KMS-11 (cell line): ENCODE results near the gene SMARCAL1.

Source experiments
- H2AFZ ChIP-seq: fragments of 200-600 bp; sonication (generic); 2 replicates; pipeline ENCODE4 v1.6.1; 2016; ENCODE audit warnings: antibody characterized with exemption, mixed run types, low read depth
- H3K27ac ChIP-seq: fragments of 200-600 bp; sonication (generic); 2 replicates; pipeline ENCODE4 v1.6.1; 2016; ENCODE audit warnings: mild to moderate bottlenecking, mixed run types
- H3K27me3 ChIP-seq: fragments of 200-600 bp; sonication (generic); 2 replicates; pipeline ENCODE4 v1.6.1; 2017; ENCODE audit warnings: mild to moderate bottlenecking, low read depth, mixed run types, moderate library complexity; ENCODE audit not compliant: insufficient read depth
- H3K36me3 ChIP-seq: fragments of 200-600 bp; sonication (generic); 2 replicates; pipeline ENCODE4 v1.6.1; 2017; ENCODE audit warnings: mild to moderate bottlenecking, mixed run types; ENCODE audit not compliant: insufficient read depth
- H3K4me1 ChIP-seq: fragments of 200-600 bp; sonication (generic); 2 replicates; pipeline ENCODE4 v1.6.1; 2016; ENCODE audit warnings: mild to moderate bottlenecking, low read depth, mixed run types; ENCODE audit not compliant: poor library complexity, severe bottlenecking
- H3K4me2 ChIP-seq: fragments of 200-600 bp; sonication (generic); 2 replicates; pipeline ENCODE4 v1.7.0; 2016; ENCODE audit warnings: mild to moderate bottlenecking, mixed run types
- H3K4me3 ChIP-seq: fragments of 200-600 bp; sonication (generic); IDR thresholded peaks from 2 replicates; pipeline ENCODE4 v1.6.1; 2017; ENCODE audit warnings: low read depth, low read length, mixed read lengths; ENCODE audit not compliant: insufficient read depth
- H3K79me2 ChIP-seq: fragments of 200-600 bp; sonication (generic); 2 replicates; pipeline ENCODE4 v1.6.1; 2016; ENCODE audit warnings: low read depth, mixed run types; ENCODE audit not compliant: insufficient read depth
- H3K9ac ChIP-seq: fragments of 200-600 bp; sonication (generic); 2 replicates; pipeline ENCODE4 v1.6.1; 2016; ENCODE audit warnings: mild to moderate bottlenecking, mixed run types
- H4K20me1 ChIP-seq: fragments of 200-600 bp; sonication (generic); 2 replicates; pipeline ENCODE4 v1.6.1; 2016; ENCODE audit warnings: mild to moderate bottlenecking, mixed run types; ENCODE audit not compliant: insufficient read depth
- TF ChIP-seq, protein P1 (sequence below): fragments of 200-600 bp; sonication (generic); conservative IDR thresholded peaks from 2 replicates; pipeline ENCODE4 v1.6.1; 2017; ENCODE audit warnings: low read depth, mild to moderate bottlenecking, antibody characterized with exemption, low read length, moderate library complexity, mixed read lengths

The SMARCAL1 gene

GRCh38 chr2:216497382-216498069 lies 85.2 kb downstream of the SMARCAL1 start:
- Histone ChIP-seq H3K9ac (peak overlapping the region; percentile 94; the same call in 1 of the 2 replicates), H3K79me2 (peaks cover 28% of the 10 kb centered on the region), H3K4me1 (peaks cover 29% of the 10 kb centered on the region), H3K4me3 (no peak overlapping the region), H3K27me3 (no peaks in the 10 kb centered on the region), H2AFZ (peak overlapping the region; percentile 86), H3K27ac (peak overlapping the region; percentile 77), H3K4me2 (peak overlapping the region; percentile 65), H3K36me3 (peaks cover 18% of the 10 kb centered on the region; the same call in 1 of the 2 replicates), H4K20me1 (no peaks in the 10 kb centered on the region)
- TF ChIP-seq, protein P1, sequence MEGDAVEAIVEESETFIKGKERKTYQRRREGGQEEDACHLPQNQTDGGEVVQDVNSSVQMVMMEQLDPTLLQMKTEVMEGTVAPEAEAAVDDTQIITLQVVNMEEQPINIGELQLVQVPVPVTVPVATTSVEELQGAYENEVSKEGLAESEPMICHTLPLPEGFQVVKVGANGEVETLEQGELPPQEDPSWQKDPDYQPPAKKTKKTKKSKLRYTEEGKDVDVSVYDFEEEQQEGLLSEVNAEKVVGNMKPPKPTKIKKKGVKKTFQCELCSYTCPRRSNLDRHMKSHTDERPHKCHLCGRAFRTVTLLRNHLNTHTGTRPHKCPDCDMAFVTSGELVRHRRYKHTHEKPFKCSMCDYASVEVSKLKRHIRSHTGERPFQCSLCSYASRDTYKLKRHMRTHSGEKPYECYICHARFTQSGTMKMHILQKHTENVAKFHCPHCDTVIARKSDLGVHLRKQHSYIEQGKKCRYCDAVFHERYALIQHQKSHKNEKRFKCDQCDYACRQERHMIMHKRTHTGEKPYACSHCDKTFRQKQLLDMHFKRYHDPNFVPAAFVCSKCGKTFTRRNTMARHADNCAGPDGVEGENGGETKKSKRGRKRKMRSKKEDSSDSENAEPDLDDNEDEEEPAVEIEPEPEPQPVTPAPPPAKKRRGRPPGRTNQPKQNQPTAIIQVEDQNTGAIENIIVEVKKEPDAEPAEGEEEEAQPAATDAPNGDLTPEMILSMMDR, result no peak

GRCh38 chr2:216498070-216498378 lies 85.7 kb downstream of the SMARCAL1 start:
- H3K9ac ChIP-seq, result peak overlapping the region; percentile 94
- H2AFZ ChIP-seq, result peak overlapping the region; percentile 86
- H4K20me1 ChIP-seq, result no peaks in the 10 kb centered on the region
- no peaks in the 10 kb centered on the region for H3K27me3 ChIP-seq
- H3K4me2 ChIP-seq, result peak overlapping the region; percentile 65
- TF ChIP-seq, protein P1, result no peak
- peak overlapping the region; percentile 37 for H3K4me3 ChIP-seq
- peak overlapping the region; percentile 77 for H3K27ac ChIP-seq
- peaks cover 22% of the 10 kb centered on the region; the same call in 1 of the 2 replicates for H3K36me3 ChIP-seq
- H3K79me2 ChIP-seq, result peaks cover 28% of the 10 kb centered on the region
- H3K4me1 ChIP-seq, result peaks cover 29% of the 10 kb centered on the region

DNA sequence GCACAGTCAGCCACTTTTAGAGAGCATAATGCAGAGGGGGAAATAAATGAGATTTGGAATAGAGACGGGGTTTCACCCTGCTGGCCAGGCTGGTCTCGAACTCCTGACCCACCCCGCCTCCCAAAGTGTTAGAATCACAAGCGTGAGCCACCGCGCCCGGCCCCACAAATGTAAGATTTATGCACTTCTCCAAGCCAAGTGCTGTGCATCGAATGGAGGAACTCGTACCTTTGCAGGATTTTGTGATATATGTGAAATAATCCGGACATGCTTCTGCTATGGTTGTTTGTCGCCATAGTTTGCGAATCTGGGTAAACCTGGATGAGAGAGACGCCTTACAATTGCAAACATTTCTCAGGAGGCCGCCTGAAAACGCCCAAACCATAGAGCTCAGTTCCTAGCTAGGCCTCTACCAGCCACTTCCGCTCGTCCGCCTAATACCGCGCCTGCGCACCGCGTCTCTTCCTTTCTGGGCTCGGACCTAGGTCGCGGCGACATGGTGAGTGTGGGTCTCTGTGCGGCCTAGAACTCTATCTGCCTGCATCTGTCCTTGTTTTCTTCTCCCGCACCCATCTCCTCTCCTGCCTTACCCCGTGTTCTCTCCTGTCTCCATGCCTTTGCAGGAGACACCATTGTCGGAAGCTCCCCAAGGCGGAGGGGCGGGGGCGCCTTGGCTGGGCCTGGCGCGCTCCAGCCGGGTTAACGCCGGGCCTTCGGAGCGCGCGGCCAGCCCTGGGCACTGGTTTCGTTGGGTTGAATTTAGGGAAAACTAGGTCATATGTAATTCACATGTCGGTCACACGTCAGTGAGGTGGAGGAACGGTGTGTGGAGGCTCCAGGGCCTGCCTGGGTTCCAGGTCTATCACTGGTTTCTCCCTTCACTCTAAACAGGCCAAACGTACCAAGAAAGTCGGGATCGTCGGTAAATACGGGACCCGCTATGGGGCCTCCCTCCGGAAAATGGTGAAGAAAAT lies 86.4 kb downstream of the SMARCAL1 start, which contains the start of gene RPL37A:
Gene RPL37A, plus strand, starts transcription at position 466 of the 974 bp plus-strand sequence. Its CDS starts 31 bp downstream, at position 497.
- Histone ChIP-seq H3K4me3 (peak within 1 kb of the TSS; percentile 37), H3K9ac (peak within 1 kb of the TSS; percentile 94), H4K20me1 (no peaks in the 10 kb centered on the region; the same call in 1 of the 2 replicates), H3K4me1 (peaks cover 29% of the 10 kb centered on the region), H3K27ac (peak within 1 kb of the TSS; percentile 77), H3K36me3 (peaks cover 22% of the 10 kb centered on the region; the same call in 1 of the 2 replicates), H3K4me2 (peak within 1 kb of the TSS; percentile 97), H3K27me3 (no peaks in the 10 kb centered on the region), H2AFZ (peak within 1 kb of the TSS; percentile 86), H3K79me2 (peaks cover 28% of the 10 kb centered on the region)
- TF ChIP-seq, protein P1, result no peak

GRCh38 chr2:216499641-216500218 lies 87.4 kb downstream of the SMARCAL1 start:
- Histone ChIP-seq H3K9ac (peak overlapping the region; percentile 94), H3K27ac (peak overlapping the region; percentile 77; the same call in 1 of the 2 replicates), H3K4me1 (peaks cover 29% of the 10 kb centered on the region), H3K4me2 (peak overlapping the region; percentile 97), H3K4me3 (no peak overlapping the region), H3K36me3 (peaks cover 22% of the 10 kb centered on the region; the same call in 1 of the 2 replicates), H4K20me1 (no peaks in the 10 kb centered on the region; the same call in 1 of the 2 replicates), H3K27me3 (no peaks in the 10 kb centered on the region), H2AFZ (no peak overlapping the region), H3K79me2 (peaks cover 28% of the 10 kb centered on the region)
- TF ChIP-seq, protein P1, result no peak
